Mesodermal cell (in vitro differentiated cells): ENCODE results near the gene ZIC2.

Experiments
- H3K27ac ChIP-seq: 2 replicates; pipeline ENCODE4 v1.7.0; 2013; ENCODE audit warnings: mild to moderate bottlenecking, low read depth, low read length, moderate library complexity; ENCODE audit not compliant: severe bottlenecking
- H3K36me3 ChIP-seq: 2 replicates; pipeline ENCODE4 v1.7.1; 2013; ENCODE audit warnings: mild to moderate bottlenecking, low read length, moderate library complexity; ENCODE audit not compliant: control insufficient read depth, insufficient read depth
- H3K4me1 ChIP-seq: one replicate; pipeline ENCODE4 v1.7.1; 2013; ENCODE audit warnings: mild to moderate bottlenecking, low read length; ENCODE audit not compliant: insufficient read depth, control insufficient read depth, poor library complexity, severe bottlenecking
- H3K4me3 ChIP-seq: 2 replicates; pipeline ENCODE4 v1.7.0; 2013; ENCODE audit warnings: low read length, control low read depth, mild to moderate bottlenecking; ENCODE audit not compliant: insufficient read depth, poor library complexity, severe bottlenecking; ENCODE audit errors: extremely low read depth
- H3K9me3 ChIP-seq: 2 replicates; pipeline ENCODE4 v1.7.1; 2013; ENCODE audit warnings: mild to moderate bottlenecking, low read length, moderate library complexity; ENCODE audit not compliant: control insufficient read depth
- WGBS, 2 experiments: methylation state at CpG; one replicate each; pipeline ENCODE4 v1.1.5; 2013; ENCODE audit warnings: missing lambda C conversion rate in 2 of 2; ENCODE audit not compliant: insufficient coverage in 2 of 2; 5-methylcytosine and 5-hydroxymethylcytosine counted together

The ZIC2 gene

GRCh38 chr13:99982036-99982730 is 599 bp downstream of the ZIC2 start:
- peak overlapping the region; percentile 49 for H3K4me3 ChIP-seq

GRCh38 chr13:99982731-99983498 is 1.3 kb downstream of the ZIC2 start:
- WGBS, 2 experiments: 0 to 1% methylated on average over 27 to 33 of the region's 48 CpGs
- H3K36me3 ChIP-seq: no peaks in the 10 kb centered on the region
- H3K9me3 ChIP-seq: no peaks in the 10 kb centered on the region
- peaks cover 19% of the 10 kb centered on the region for H3K4me1 ChIP-seq
- H3K27ac ChIP-seq: peak overlapping the region; percentile 65
- peak overlapping the region; percentile 49 for H3K4me3 ChIP-seq

More at GRCh38 chr13:99982036-99982730, 599 bp downstream of the ZIC2 start:
- no peaks in the 10 kb centered on the region for H3K36me3 ChIP-seq
- H3K27ac ChIP-seq: peak overlapping the region; percentile 65
- no peaks in the 10 kb centered on the region for H3K9me3 ChIP-seq
- peaks cover 15% of the 10 kb centered on the region for H3K4me1 ChIP-seq
- 0% methylated on average over 74 to 83 of the region's 98 CpGs for WGBS, 2 experiments

GRCh38 chr13:99983499-99984401 is 2.2 kb downstream of the ZIC2 start:
- WGBS, 2 experiments: 1% methylated on average over 38 to 39 of the region's 42 CpGs
- H3K4me3 ChIP-seq: peak overlapping the region; percentile 49
- H3K9me3 ChIP-seq: no peaks in the 10 kb centered on the region
- H3K27ac ChIP-seq: peak overlapping the region; percentile 65
- H3K36me3 ChIP-seq: no peaks in the 10 kb centered on the region
- H3K4me1 ChIP-seq: peaks cover 14% of the 10 kb centered on the region

GRCh38 chr13:99984461-99985240 is 3.1 kb downstream of the ZIC2 start:
- Histone ChIP-seq H3K27ac (peak overlapping the region; percentile 65), H3K4me3 (peak overlapping the region; percentile 49)
- 1% methylated on average over 32 to 36 of the region's 44 CpGs for WGBS, 2 experiments

GRCh38 chr13:99985241-99985874 is 3.8 kb downstream of the ZIC2 start:
- Histone ChIP-seq H3K4me1 (peaks cover 17% of the 10 kb centered on the region), H3K4me3 (peak overlapping the region; percentile 49), H3K36me3 (no peaks in the 10 kb centered on the region), H3K9me3 (no peaks in the 10 kb centered on the region), H3K27ac (peak overlapping the region; percentile 65)
- 0% methylated on average over 5 to 26 of the region's 55 CpGs for WGBS, 2 experiments

More at GRCh38 chr13:99984461-99985240, 3.1 kb downstream of the ZIC2 start:
- Histone ChIP-seq H3K36me3 (no peaks in the 10 kb centered on the region), H3K4me1 (peaks cover 14% of the 10 kb centered on the region), H3K9me3 (no peaks in the 10 kb centered on the region)

- H3K36me3 ChIP-seq: no peaks in the 10 kb centered on the region
These were observed 4.4 kb downstream of the ZIC2 start for GRCh38 chr13:99985886-99986527.

GRCh38 chr13:99986741-99987140 is 5.2 kb downstream of the ZIC2 start:
- 40 to 41% methylated on average over 8 of the region's 8 CpGs for WGBS, 2 experiments
- Histone ChIP-seq H3K4me1 (peaks cover 24% of the 10 kb centered on the region), H3K36me3 (no peaks in the 10 kb centered on the region), H3K4me3 (no peak overlapping the region), H3K27ac (peak overlapping the region; percentile 2), H3K9me3 (no peaks in the 10 kb centered on the region)

More at GRCh38 chr13:99985886-99986527, 4.4 kb downstream of the ZIC2 start:
- WGBS, 2 experiments: 35% methylated on average over 4 of the region's 15 CpGs; no CpG with 5 or more reads in 1 of the 2 experiments
- H3K9me3 ChIP-seq: no peaks in the 10 kb centered on the region
- peak overlapping the region; percentile 18 for H3K27ac ChIP-seq
- peaks cover 17% of the 10 kb centered on the region for H3K4me1 ChIP-seq
- peak overlapping the region; percentile 23 for H3K4me3 ChIP-seq

GRCh38 chr13:99987154-99988019 is 5.8 kb downstream of the ZIC2 start:
- peak overlapping the region; percentile 10 for H3K4me3 ChIP-seq
- H3K36me3 ChIP-seq: no peaks in the 10 kb centered on the region
- H3K9me3 ChIP-seq: no peaks in the 10 kb centered on the region
- 8 to 9% methylated on average over 8 to 14 of the region's 20 CpGs for WGBS, 2 experiments
- H3K4me1 ChIP-seq: peaks cover 31% of the 10 kb centered on the region
- peak overlapping the region; percentile 39 for H3K27ac ChIP-seq
